ENCODE measurements around the gene GOLGA6C.
"Not testable (repeated sequence)": the region's sequence is repeated elsewhere in the genome, so short reads cannot be mapped to it uniquely, and the experiment has no call there.

The GOLGA6C gene

DNA sequence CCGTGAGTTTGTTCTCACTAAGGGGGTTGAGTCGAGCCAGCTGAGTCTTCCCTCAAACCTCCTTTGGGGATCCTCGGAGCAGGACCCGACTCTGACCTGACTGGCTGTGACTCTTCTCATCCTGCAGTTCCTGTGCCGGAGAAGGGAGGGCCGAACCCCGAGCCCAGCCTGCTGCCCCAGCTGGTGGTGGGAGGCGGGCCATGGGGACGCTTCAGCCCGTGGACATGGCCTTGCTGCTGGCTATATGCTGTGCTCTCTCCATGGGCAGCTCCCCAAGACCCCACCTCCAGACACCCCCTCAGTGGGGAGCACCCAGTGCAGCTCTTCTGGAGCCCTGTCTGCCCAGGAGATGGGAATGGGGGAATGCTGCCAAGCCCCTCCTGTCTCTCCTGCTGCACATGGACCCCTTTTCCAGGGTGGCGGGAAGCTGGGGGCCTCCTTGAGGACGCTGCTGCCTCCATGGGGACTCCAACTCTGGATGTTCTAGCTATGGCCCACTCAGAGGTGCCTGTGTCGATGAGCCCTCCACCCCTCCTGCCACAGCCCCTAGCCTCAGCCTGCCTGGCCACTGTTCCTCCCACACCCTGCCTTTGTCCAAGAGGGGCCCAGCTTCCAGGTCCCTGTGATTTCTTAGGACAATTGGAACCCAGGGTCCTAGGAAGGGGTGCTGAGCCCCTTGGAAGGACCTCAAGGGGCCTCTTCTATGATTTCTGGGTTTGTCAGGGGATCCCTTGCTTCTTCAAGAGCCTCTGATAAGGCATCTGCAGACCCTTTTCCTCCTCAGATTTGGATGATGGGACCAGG lies 43.6 kb upstream of the GOLGA6C start:
- H3K9ac ChIP-seq (ENCODE audit: insufficient read length), result no peak overlapping the region

DNA sequence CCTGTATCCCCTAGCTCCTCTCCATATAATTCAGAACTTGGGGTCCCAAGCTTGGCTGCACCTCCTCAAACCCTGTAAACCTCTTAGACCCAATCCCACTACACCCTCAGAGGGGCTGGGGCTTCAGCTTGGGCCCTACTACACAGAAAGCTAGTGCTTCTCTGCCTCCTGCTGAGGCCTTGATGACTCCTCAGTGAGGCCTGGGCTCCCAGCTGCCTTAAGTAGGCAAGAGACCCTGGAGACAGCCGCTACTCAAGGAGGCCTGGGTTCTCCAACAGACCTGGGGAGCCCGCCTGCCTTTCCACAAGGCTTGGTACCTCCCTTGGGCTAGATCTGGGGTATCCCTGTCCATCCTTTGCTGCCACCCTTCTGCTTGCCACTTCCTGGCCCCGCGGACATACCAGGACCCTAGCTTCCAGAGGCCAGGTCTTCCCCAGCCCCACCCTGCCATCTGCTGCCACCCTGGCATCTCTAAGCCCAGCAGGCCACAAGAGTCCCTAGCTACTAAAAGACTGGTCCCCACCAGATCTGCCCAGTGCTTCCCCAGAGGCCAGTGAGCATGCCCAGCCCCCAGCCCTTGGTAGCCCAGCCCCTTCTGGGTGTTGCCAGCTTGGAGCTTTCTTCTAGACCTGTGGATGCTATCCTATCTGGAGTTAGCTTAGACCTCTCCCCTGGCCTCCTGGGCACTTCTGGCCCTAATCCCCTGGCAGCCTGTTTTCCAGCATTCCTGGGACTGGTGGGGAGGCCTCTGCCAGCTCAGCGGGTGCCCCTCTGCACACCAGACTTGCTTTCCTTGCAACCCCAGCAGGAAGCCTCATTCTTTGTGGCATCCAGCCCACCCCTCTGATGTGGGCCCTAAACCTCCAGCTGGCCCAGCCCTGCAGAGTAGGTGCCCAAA lies 42.8 kb upstream of the GOLGA6C start:
- H3K9ac ChIP-seq (ENCODE audit: insufficient read length), result no peak overlapping the region

More for the DNA sequence above, 43.6 kb upstream of the GOLGA6C start:
- Histone ChIP-seq H3K36me3 (ENCODE audit: insufficient read depth, low read length) (peaks cover 28% of the 10 kb centered on the region), H3K27ac (no peak overlapping the region), H3K4me3 (no peak overlapping the region), H3K9me3 (ENCODE audit: low read depth, low read length) (no peaks in the 10 kb centered on the region)
- no peak for DNase-seq (ENCODE audit: low read depth, low spot score)
- TF ChIP-seq POLR2AphosphoS5 (IDR thresholded peaks at IDR 0.05; ENCODE audit: borderline replicate concordance, low read depth, low read length) (no peak), EZH2 (IDR thresholded peaks at IDR 0.05) (no peak), FOXP2 (optimal IDR thresholded peaks at IDR 0.05; ENCODE audit: control extremely low read depth, extremely low read length, insufficient read depth) (no peak)

DNA sequence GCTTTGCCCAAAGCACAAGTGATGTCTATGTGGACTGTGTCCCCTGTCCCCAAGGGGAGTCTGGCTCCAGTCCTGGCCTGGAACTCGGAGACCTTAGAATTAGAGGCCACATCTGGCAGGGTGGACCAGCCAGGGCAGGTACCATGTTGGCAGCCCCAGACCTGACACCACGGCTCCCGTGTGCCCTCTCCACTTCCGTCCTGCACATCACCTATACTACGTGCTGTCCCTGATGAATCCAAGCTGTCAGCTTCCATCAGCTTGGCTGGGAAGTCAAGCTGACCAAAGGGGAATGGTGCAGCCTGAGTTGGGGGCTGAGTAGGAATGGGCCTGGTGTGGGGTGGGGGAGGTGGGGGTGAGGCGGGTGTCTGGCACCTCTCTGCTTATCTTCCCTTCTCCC lies 41.1 kb upstream of the GOLGA6C start:
- Histone ChIP-seq H3K36me3 (ENCODE audit: insufficient read depth, low read length) (peaks cover 3% of the 10 kb centered on the region; the same call in 1 of the 2 replicates), H3K9me3 (ENCODE audit: low read depth, low read length) (no peaks in the 10 kb centered on the region), H3K27ac (no peak overlapping the region), H3K9ac (ENCODE audit: insufficient read length) (no peak overlapping the region), H3K4me3 (no peak overlapping the region)
- no peak for TF ChIP-seq FOXP2 (optimal IDR thresholded peaks at IDR 0.05; ENCODE audit: control extremely low read depth, extremely low read length, insufficient read depth)
- TF ChIP-seq EZH2 (IDR thresholded peaks at IDR 0.05), result no peak
- no peak for TF ChIP-seq POLR2AphosphoS5 (IDR thresholded peaks at IDR 0.05; ENCODE audit: borderline replicate concordance, low read depth, low read length)
- DNase-seq (ENCODE audit: low read depth, low spot score), result no peak

More for the DNA sequence above, 42.8 kb upstream of the GOLGA6C start:
- Histone ChIP-seq H3K36me3 (ENCODE audit: insufficient read depth, low read length) (peaks cover 20% of the 10 kb centered on the region), H3K9me3 (ENCODE audit: low read depth, low read length) (no peaks in the 10 kb centered on the region), H3K4me3 (no peak overlapping the region), H3K27ac (no peak overlapping the region)
- DNase-seq (ENCODE audit: low read depth, low spot score), result no peak
- no peak for TF ChIP-seq POLR2AphosphoS5 (IDR thresholded peaks at IDR 0.05; ENCODE audit: borderline replicate concordance, low read depth, low read length)
- no peak for TF ChIP-seq FOXP2 (optimal IDR thresholded peaks at IDR 0.05; ENCODE audit: control extremely low read depth, extremely low read length, insufficient read depth)
- no peak for TF ChIP-seq EZH2 (IDR thresholded peaks at IDR 0.05)

DNA sequence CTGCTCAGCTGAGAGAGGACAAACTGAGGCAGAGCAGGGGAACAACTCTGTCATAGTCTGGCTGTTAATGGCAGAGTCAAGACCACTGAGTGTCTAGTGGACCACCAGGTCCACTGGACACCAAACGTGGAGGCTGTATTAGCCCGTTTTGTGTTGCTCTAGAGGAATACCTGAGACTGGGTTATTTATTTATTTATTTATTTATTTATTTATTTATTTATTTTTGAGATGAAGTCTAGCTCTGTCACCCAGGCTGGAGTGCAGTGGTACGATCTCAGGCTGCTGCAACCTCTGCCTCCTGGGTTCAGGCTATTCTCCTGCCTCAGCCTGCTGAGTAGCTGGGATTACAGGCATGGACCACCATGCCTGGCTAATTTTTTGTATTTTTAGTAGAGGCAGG lies 40.6 kb upstream of the GOLGA6C start:
- H3K36me3 ChIP-seq (ENCODE audit: insufficient read depth, low read length); H3K9ac ChIP-seq (ENCODE audit: insufficient read length); H3K27ac ChIP-seq; H3K4me3 ChIP-seq; DNase-seq (ENCODE audit: low read depth, low spot score); H3K9me3 ChIP-seq (ENCODE audit: low read depth, low read length): not testable (repeated sequence)

DNA sequence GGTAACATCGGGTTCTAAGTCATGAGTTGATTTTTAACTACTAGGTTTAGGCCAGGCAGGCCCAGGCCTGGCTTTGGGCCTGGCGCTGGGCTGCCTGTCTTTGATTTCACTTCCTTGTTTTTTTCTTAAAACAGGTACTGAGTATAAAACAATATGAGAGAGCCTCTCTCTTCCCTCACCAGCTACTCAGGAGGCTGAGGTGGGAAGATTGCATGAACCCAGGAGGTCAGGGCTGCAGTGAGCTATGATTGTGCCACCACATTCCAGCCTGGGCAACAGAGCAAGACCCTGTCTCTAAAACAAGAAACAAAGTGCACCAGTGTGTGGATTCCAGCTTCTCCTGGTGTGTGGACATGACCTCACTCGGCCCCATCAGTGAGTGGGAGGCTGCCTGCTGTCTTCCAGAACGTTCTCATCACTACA lies 38.6 kb upstream of the GOLGA6C start:
- not testable (repeated sequence) for DNase-seq (ENCODE audit: low read depth, low spot score); H3K4me3 ChIP-seq; H3K36me3 ChIP-seq (ENCODE audit: insufficient read depth, low read length); H3K9ac ChIP-seq (ENCODE audit: insufficient read length); H3K9me3 ChIP-seq (ENCODE audit: low read depth, low read length); H3K27ac ChIP-seq

DNA sequence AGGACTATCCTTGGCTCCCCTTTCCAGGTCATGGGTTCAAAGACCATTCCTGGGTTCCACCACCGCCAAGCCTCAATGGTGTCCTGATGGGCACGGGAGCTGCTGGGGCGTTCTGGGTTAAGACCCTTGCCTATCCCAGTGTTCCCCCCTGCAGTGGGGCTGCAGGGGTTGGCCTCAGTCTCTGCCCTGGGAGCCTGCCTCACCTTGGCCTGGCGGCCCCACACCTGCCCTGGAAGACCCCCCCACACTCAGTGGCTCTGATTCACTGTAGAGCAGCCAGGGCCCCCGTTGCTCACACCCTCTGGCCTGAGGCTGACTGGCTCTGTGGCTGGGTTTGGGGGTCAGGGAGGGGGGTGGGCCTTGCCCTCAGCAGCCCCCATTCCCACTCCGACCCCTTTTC lies 34.4 kb upstream of the GOLGA6C start:
- no peak overlapping the region for H3K9ac ChIP-seq (ENCODE audit: insufficient read length)
- no peak overlapping the region for H3K4me3 ChIP-seq
- no peak for DNase-seq (ENCODE audit: low read depth, low spot score)
- no peaks in the 10 kb centered on the region for H3K36me3 ChIP-seq (ENCODE audit: insufficient read depth, low read length)
- H3K9me3 ChIP-seq (ENCODE audit: low read depth, low read length), result no peaks in the 10 kb centered on the region
- TF ChIP-seq POLR2AphosphoS5 (IDR thresholded peaks at IDR 0.05; ENCODE audit: borderline replicate concordance, low read depth, low read length) (no peak), EZH2 (IDR thresholded peaks at IDR 0.05) (no peak), FOXP2 (optimal IDR thresholded peaks at IDR 0.05; ENCODE audit: control extremely low read depth, extremely low read length, insufficient read depth) (no peak)
- no peak overlapping the region for H3K27ac ChIP-seq

DNA sequence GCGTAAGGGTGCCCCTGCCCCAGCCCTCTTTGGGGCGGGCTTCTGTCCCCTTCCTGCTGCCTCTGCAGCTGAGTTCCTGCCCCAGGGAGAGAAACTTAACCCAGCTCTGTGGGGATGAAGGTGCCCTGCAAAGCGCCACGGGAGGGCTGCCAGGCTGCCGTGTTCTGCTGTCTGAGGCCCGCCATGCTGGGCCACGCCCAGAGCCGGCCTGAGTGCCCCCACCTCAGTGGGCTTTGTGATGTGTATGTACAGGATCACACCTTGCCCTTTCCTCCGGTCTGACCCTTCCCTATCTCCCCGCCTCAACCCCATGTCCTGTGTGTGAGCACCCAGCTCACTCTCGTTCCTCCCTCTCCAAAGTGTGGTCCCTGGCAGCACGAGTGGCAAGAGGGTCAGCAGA lies 33.9 kb upstream of the GOLGA6C start:
- TF ChIP-seq EZH2 (IDR thresholded peaks at IDR 0.05) (no peak), FOXP2 (optimal IDR thresholded peaks at IDR 0.05; ENCODE audit: control extremely low read depth, extremely low read length, insufficient read depth) (no peak), POLR2AphosphoS5 (IDR thresholded peaks at IDR 0.05; ENCODE audit: borderline replicate concordance, low read depth, low read length) (no peak)

DNA sequence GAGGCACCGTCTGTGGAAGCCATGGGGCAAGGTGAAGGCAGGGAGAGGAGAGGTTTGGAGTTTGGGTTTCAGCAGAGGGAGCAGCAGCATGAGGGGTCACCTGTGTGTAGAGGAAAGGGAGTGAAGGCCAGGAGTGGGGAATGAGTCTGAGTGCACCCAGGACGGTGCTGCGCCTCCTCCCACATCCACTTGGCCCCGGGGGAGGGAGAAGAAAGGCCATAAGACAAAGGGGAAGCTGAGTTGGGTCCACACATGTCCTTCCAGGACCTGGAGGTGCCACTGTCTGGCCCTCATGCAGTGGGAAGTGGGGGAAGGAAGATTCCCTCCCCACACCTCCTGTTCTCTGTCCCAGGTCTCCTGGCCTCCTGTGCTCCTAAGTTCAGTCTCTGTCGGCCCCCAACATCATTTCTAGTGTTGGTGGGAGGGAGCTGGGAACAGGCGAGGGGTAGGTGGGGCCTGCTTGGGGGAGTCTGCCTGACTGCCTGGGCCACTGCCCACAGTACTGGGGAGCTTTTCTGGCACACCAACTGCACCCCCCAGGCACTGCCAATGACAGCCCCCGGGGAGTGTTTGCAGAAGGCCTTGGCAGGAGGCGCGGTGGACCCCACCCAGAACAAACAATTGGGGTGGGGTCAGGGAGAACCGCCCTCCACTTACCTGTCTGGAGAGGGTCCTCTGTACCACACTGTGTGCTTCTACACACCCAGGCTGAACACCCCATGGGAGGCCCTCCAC lies 32.9 kb upstream of the GOLGA6C start:
- not testable (repeated sequence) for H3K4me3 ChIP-seq; DNase-seq (ENCODE audit: low read depth, low spot score); H3K27ac ChIP-seq; H3K9me3 ChIP-seq (ENCODE audit: low read depth, low read length); H3K36me3 ChIP-seq (ENCODE audit: insufficient read depth, low read length); H3K9ac ChIP-seq (ENCODE audit: insufficient read length)

More for the DNA sequence above, 33.9 kb upstream of the GOLGA6C start:
- Histone ChIP-seq H3K9ac (ENCODE audit: insufficient read length) (no peak overlapping the region), H3K4me3 (no peak overlapping the region), H3K36me3 (ENCODE audit: insufficient read depth, low read length) (no peaks in the 10 kb centered on the region), H3K9me3 (ENCODE audit: low read depth, low read length) (no peaks in the 10 kb centered on the region), H3K27ac (no peak overlapping the region)
- DNase-seq (ENCODE audit: low read depth, low spot score), result no peak
